K562 (cell line): ENCODE measurements around the gene PLXNA2. TPM values are rescaled to one million over a fixed set of nuclear protein-coding genes. Genes with fewer than 3 reads are reported as not detected.

ENCODE experiments used
- BRF2 ChIP-seq: IDR thresholded peaks from 3 replicates; pipeline ENCODE4 v1.6.1; 2011; ENCODE audit warnings: borderline replicate concordance, mild to moderate bottlenecking; ENCODE audit not compliant: insufficient read length, insufficient read depth
- FOXM1 ChIP-seq, 2 experiments: fragments of 450-650 bp in 1 of 2; sonication (generic) in 1 of 2; formaldehyde crosslinking in 1 of 2; IDR thresholded peaks; 2 replicates each; pipeline versions ENCODE4 v1.6.1 to v1.9.0; 2017 to 2022; ENCODE audit warnings: low read depth in 2 of 2, mild to moderate bottlenecking in 2 of 2, missing genetic modification reagents in 1 of 2, moderate library complexity in 1 of 2
- MBD2 ChIP-seq: sonication (generic); IDR thresholded peaks from 2 replicates; pipeline ENCODE4 v1.6.1; 2016; ENCODE audit warnings: low read depth, borderline replicate concordance
- OTX1 ChIP-seq: fragments of 450-650 bp; formaldehyde crosslinking; IDR thresholded peaks from 2 replicates; pipeline ENCODE4 v1.4.0; 2022; ENCODE audit warnings: mild to moderate bottlenecking
- RFX7 ChIP-seq: fragments of 250-450 bp; sonication (Bioruptor Pico); IDR thresholded peaks from 2 replicates; pipeline ENCODE4 v1.5.1; 2021; ENCODE audit warnings: mild to moderate bottlenecking
- USF2 ChIP-seq: sonication (generic); formaldehyde crosslinking; IDR thresholded peaks from 2 replicates; pipeline ENCODE4 v1.5.0; 2020; ENCODE audit warnings: missing genetic modification reagents
- ZBTB40 ChIP-seq, 2 experiments: fragments of 450-650 bp in 1 of 2; sonication (generic) in 1 of 2; formaldehyde crosslinking in 1 of 2; IDR thresholded peaks; 2 replicates each; pipeline versions ENCODE4 v1.7.1 to v1.9.0; 2016 to 2022; ENCODE audit warnings: inconsistent platforms in 1 of 2, mild to moderate bottlenecking in 1 of 2, missing genetic modification reagents in 1 of 2
- ZFP36 ChIP-seq: fragments of 150-350 bp; IDR thresholded peaks from 2 replicates; pipeline ENCODE4 v1.6.1; 2018; ENCODE audit warnings: low read length, low read depth; ENCODE audit not compliant: partially characterized antibody
- ZNF12 ChIP-seq: sonication (generic); formaldehyde crosslinking; IDR thresholded peaks from 2 replicates; pipeline ENCODE4 v1.4.0; 2020; ENCODE audit warnings: mild to moderate bottlenecking, missing genetic modification reagents
- ZNF23 ChIP-seq: fragments of 250-450 bp; sonication (Bioruptor Pico); IDR thresholded peaks from 2 replicates; pipeline ENCODE4 v1.4.0; 2020; ENCODE audit warnings: mild to moderate bottlenecking
- ZNF586 ChIP-seq: fragments of 450-650 bp; formaldehyde crosslinking; conservative IDR thresholded peaks from 2 replicates; pipeline ENCODE4 v1.4.0; 2020; ENCODE audit warnings: mild to moderate bottlenecking, moderate library complexity
- polyA plus RNA-seq, 8 experiments: library from polyadenylated mRNA; depleted of rRNA in 4 of 8; stranded (reverse) in 5 of 8; unstranded in 3 of 8; fragments of >200 nt; fragmentation: Nextera tagmentation in 2 of 8; fragmentation: Illumina TruSeq in 1 of 8; extraction: Ambion mirVana in 2 of 8; extraction: Trizol in 1 of 8; gene quantifications; 2 replicates each; pipeline versions ENCODE4 v1.2.1 to v1.2.3, GENCODE V29; 2011 to 2014; ENCODE audit warnings: inconsistent platforms in 1 of 8, missing spikeins in 1 of 8
- total RNA-seq, 7 experiments: library from RNA; depleted of rRNA in 6 of 7; stranded (reverse); fragments of >200 nt in 6 of 7; fragmentation: Illumina TruSeq in 2 of 7; extraction: Trizol in 2 of 7; gene quantifications; 2 replicates each; pipeline versions ENCODE4 v1.2.1 to v1.2.3, GENCODE V29; 2011 to 2021; ENCODE audit warnings: low replicate concordance in 1 of 7
- TF ChIP-seq, protein P1 (sequence below), 2 experiments: fragments of 450-650 bp; IDR thresholded peaks; 2 replicates each; pipeline ENCODE4 v1.6.1; 2016

PLXNA2 gene
- total and polyA plus RNA-seq, 9 of the 15 experiments (the other 6 are each of a cell fraction or from before 2014, with no cell fraction given) = 0.01 to 1.3 (median 0.32) TPM

DNA sequence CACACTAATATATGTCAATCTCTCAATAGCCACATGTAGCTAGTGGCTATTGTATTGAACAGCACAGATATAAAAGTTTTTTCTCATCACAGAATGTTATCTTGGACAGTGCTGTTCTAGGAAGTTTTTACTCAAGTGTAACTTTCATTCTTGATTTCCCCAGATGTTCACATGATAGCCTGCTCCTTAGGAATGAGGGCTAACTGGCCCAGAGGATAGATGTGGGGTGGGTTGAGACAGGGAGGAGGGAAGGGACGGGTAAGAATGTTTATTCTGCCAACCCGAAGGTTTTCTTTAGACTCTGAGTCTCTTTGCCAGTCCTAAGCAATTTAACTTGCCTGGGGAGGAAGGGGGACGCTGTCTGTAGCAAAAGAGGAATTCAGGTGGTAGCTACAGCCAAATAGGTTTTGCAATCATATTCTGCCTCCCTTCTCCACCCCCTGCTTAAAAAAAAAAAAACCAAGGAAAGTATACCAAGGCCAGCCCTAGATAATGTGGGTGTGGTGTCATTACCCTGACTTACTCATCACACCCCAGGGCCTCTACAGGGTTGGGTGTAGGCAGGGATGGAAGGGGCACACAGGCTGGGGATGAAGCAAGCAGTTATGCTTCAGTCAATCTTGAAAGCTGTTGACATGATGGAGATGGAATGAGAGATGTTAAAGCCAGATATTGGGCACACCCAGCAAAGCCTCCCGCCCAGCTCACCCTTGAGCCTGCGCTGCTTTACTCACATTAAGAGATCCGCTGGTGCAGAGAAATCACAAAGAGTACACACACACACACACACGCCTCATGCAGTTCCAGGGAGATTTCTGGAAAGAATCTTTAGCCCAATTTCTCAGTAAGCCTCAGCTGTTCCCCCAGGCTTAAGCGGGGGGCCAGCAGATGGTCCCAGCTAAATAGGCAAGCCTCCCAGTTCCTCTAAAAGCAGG is 59.9 kb downstream of the PLXNA2 start (continued):
- TF ChIP-seq ZBTB40 (IDR thresholded peaks at IDR 0.05) (no peak), ZBTB40 (CRISPR knock-in tag; IDR thresholded peaks at IDR 0.05) (no peak), ZNF12 (CRISPR knock-in tag) (no peak), ZFP36 (no peak), USF2 (CRISPR knock-in tag) (no peak), BRF2 (no peak), ZNF586 (CRISPR knock-in tag) (no peak), OTX1 (no peak), FOXM1 (IDR thresholded peaks at IDR 0.05; ENCODE audit: low read depth) (0 out of 2 replicates have a peak, but pooled peaks have one; percentile 30), FOXM1 (CRISPR knock-in tag; IDR thresholded peaks at IDR 0.05; ENCODE audit: low read depth) (no peak), ZNF23 (CRISPR knock-in tag) (no peak), MBD2 (peak; percentile 75), RFX7 (CRISPR knock-in tag) (no peak)
- TF ChIP-seq, protein P1, sequence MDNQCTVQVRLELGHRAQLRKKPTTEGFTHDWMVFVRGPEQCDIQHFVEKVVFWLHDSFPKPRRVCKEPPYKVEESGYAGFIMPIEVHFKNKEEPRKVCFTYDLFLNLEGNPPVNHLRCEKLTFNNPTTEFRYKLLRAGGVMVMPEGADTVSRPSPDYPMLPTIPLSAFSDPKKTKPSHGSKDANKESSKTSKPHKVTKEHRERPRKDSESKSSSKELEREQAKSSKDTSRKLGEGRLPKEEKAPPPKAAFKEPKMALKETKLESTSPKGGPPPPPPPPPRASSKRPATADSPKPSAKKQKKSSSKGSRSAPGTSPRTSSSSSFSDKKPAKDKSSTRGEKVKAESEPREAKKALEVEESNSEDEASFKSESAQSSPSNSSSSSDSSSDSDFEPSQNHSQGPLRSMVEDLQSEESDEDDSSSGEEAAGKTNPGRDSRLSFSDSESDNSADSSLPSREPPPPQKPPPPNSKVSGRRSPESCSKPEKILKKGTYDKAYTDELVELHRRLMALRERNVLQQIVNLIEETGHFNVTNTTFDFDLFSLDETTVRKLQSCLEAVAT (IDR thresholded peaks at IDR 0.05) = no peak
